Prostate gland (tissue), 2 donors: ENCODE measurements around the gene MAGOHB. TPM values are rescaled to one million over a fixed set of nuclear protein-coding genes. Genes with fewer than 3 reads are reported as not detected.
"Not testable (repeated sequence)": the region's sequence is repeated elsewhere in the genome, so short reads cannot be mapped to it uniquely, and the experiment has no call there.

Experiments used
- DNase-seq: peaks from one replicate; pipeline ENCODE4 v3.0.0-alpha.2; 2019; ENCODE audit warnings: low spot score
- H3K27ac ChIP-seq, 2 donors: fragments of 200-600 bp; sonication (generic); 2 replicates each; pipeline ENCODE4 v1.5.1; 2017 to 2019
- H3K27me3 ChIP-seq: fragments of 200-600 bp; sonication (generic); replicated peaks from 2 replicates; pipeline ENCODE4 v1.5.1; 2019; ENCODE audit not compliant: insufficient read depth
- H3K36me3 ChIP-seq, 2 donors: fragments of 200-600 bp; sonication (generic); 1 replicate in 1 of 2; 2 replicates in 1 of 2; pipeline versions ENCODE4 v1.5.1 to v1.8.1; 2017 to 2019
- H3K4me1 ChIP-seq: fragments of 200-600 bp; sonication (generic); replicated peaks from 2 replicates; pipeline ENCODE4 v1.5.1; 2019
- H3K4me3 ChIP-seq, 2 donors: fragments of 200-600 bp; sonication (generic); 2 replicates each; pipeline ENCODE4 v1.5.1; 2017 to 2019
- H3K9me3 ChIP-seq: fragments of 200-600 bp; sonication (generic); 2 replicates; pipeline ENCODE4 v1.5.1; 2017
- CTCF ChIP-seq, 4 experiments: fragments of 200-600 bp in 2 of 4; fragments of 450-650 bp in 2 of 4; sonication (generic) in 2 of 4; IDR thresholded peaks; 1 replicate in 3 of 4; 2 replicates in 1 of 4; pipeline ENCODE4 v1.5.1; 2016 to 2019; ENCODE audit warnings: antibody characterized with exemption in 4 of 4, mild to moderate bottlenecking in 2 of 4, moderate library complexity in 2 of 4
- POLR2A ChIP-seq: fragments of 450-650 bp; IDR thresholded peaks from one replicate; pipeline ENCODE4 v1.6.1; 2016; ENCODE audit warnings: antibody characterized with exemption, mild to moderate bottlenecking
- POLR2AphosphoS5 ChIP-seq: sonication (generic); formaldehyde crosslinking; IDR thresholded peaks from one replicate; pipeline ENCODE4 v1.6.1; 2017; ENCODE audit warnings: antibody characterized with exemption
- WGBS: methylation state at CpG from one replicate; pipeline ENCODE4 v1.1.5; 2018; 5-methylcytosine and 5-hydroxymethylcytosine counted together
- intact Hi-C: fragments of 100-400 bp; cut with DNase I; formaldehyde crosslinking; loops from one replicate; pipeline ENCODE4 v1.14.2; 2022
- total RNA-seq, 2 donors: library from RNA; depleted of rRNA; stranded (reverse); fragments of >200 nt; gene quantifications; one replicate each; pipeline ENCODE4 v1.1.0, GENCODE V29; 2016

The MAGOHB gene
- 10 to 100 TPM; 24.2 to 24.8 TPM for total RNA-seq

GRCh38 chr12:10613349-10614055, at the start of gene MAGOHB:
MAGOHB (minus strand) TSS chr12:10613609; CDS start chr12:10613532, 77 bp downstream.
- peak within 1 kb of the TSS; percentile 47 to 71 for H3K4me3 ChIP-seq
- peak; percentile 99 for TF ChIP-seq POLR2AphosphoS5
- TF ChIP-seq POLR2A = peak; percentile 91
- peak in 2 of 4 experiments; percentile 32 to 36 for TF ChIP-seq CTCF (IDR thresholded peaks at IDR 0.05)
- WGBS = under 1% methylated on average over 45 of the region's 45 CpGs
- H3K27ac ChIP-seq = peak within 1 kb of the TSS; percentile 78 to 88
- intact Hi-C loops = loop anchor here (5.0 kb wide), 3 partner anchors 109 to 251 kb away; partner anchors contain the start of gene YBX3
- no peaks in the 10 kb centered on the region for H3K4me1 ChIP-seq
- no peaks in the 10 kb centered on the region for H3K36me3 ChIP-seq
- H3K9me3 ChIP-seq = no peaks in the 10 kb centered on the region
- DNase-seq = peak; percentile 91
- no peaks in the 10 kb centered on the region for H3K27me3 ChIP-seq

GRCh38 chr12:10661338-10661737, 47.9 kb upstream of the MAGOHB start:
- no peak overlapping the region for H3K4me3 ChIP-seq
- TF ChIP-seq POLR2AphosphoS5 = peak; percentile 84
- TF ChIP-seq CTCF (IDR thresholded peaks at IDR 0.05) = no peak
- no peak for TF ChIP-seq POLR2A
- H3K4me1 ChIP-seq = no peaks in the 10 kb centered on the region
- H3K9me3 ChIP-seq = no peaks in the 10 kb centered on the region
- H3K27ac ChIP-seq = peak overlapping the region; percentile 61 to 64
- H3K36me3 ChIP-seq = no peaks in the 10 kb centered on the region
- WGBS = 36% methylated on average over 3 of the region's 3 CpGs
- intact Hi-C loops = no loop called here
- DNase-seq = peak; percentile 57
- H3K27me3 ChIP-seq = no peaks in the 10 kb centered on the region

GRCh38 chr12:10654003-10654402, 40.6 kb upstream of the MAGOHB start:
- Histone ChIP-seq H3K4me1 (peaks cover 7% of the 10 kb centered on the region), H3K27ac (peak overlapping the region; percentile 30 to 78), H3K9me3 (no peaks in the 10 kb centered on the region), H3K4me3 (no peak overlapping the region), H3K36me3 (no peaks in the 10 kb centered on the region), H3K27me3 (no peaks in the 10 kb centered on the region)
- intact Hi-C loops = no loop called here
- TF ChIP-seq POLR2AphosphoS5 (no peak), POLR2A (no peak), CTCF (IDR thresholded peaks at IDR 0.05) (no peak)
- no peak for DNase-seq

- intact Hi-C loops = no loop called here
- Histone ChIP-seq H3K4me1 (peaks cover 7% of the 10 kb centered on the region), H3K36me3 (no peaks in the 10 kb centered on the region), H3K9me3 (no peaks in the 10 kb centered on the region), H3K27ac (peak overlapping the region in 1 of 2 donors; percentile 78), H3K27me3 (no peaks in the 10 kb centered on the region), H3K4me3 (no peak overlapping the region)
- TF ChIP-seq POLR2A = no peak
- WGBS = 53% methylated on average over 3 of the region's 3 CpGs
- DNase-seq = no peak
Observed at GRCh38 chr12:10652192-10652591, 38.8 kb upstream of the MAGOHB start.

- intact Hi-C loops, DNase-seq, H3K4me1 ChIP-seq, H3K27ac ChIP-seq, H3K4me3 ChIP-seq, H3K9me3 ChIP-seq, H3K36me3 ChIP-seq, H3K27me3 ChIP-seq: not testable (repeated sequence)
Observed at GRCh38 chr12:10646576-10646975, 33.2 kb upstream of the MAGOHB start.

GRCh38 chr12:10645910-10646309, 32.5 kb upstream of the MAGOHB start:
- no peak overlapping the region for H3K27ac ChIP-seq
- no peaks in the 10 kb centered on the region for H3K4me1 ChIP-seq
- WGBS = 45% methylated on average over 4 of the region's 4 CpGs
- no peak overlapping the region for H3K4me3 ChIP-seq
- no peaks in the 10 kb centered on the region for H3K27me3 ChIP-seq
- TF ChIP-seq POLR2A (no peak), CTCF (IDR thresholded peaks at IDR 0.05) (no peak), POLR2AphosphoS5 (no peak)
- intact Hi-C loops = no loop called here
- no peaks in the 10 kb centered on the region for H3K36me3 ChIP-seq
- DNase-seq = no peak
- no peaks in the 10 kb centered on the region for H3K9me3 ChIP-seq
